ENCODE data around the gene LRRC32.

- TF ChIP-seq CTCF (conservative IDR thresholded peaks at IDR 0.05; ENCODE audit: low read length) (no peak), EZH2phosphoT487 (IDR thresholded peaks at IDR 0.05; ENCODE audit: borderline replicate concordance) (no peak)
These were observed 1.2 kb upstream of the LRRC32 start for GRCh38 chr11:76671626-76672309.
